Karpas-422 (cell line): ENCODE results near the gene RAG2. TPM values are rescaled to one million over a fixed set of nuclear protein-coding genes. Genes with fewer than 3 reads are reported as not detected.

ENCODE experiments used
- DNase-seq: peaks from one replicate; pipeline ENCODE4 v3.0.0-alpha.2; 2015
- H2AFZ ChIP-seq: fragments of 200-600 bp; sonication (generic); 2 replicates; pipeline ENCODE4 v1.6.1; 2014; ENCODE audit warnings: antibody characterized with exemption, low read length, mixed read lengths
- H3K27ac ChIP-seq: fragments of 200-600 bp; sonication (generic); 2 replicates; pipeline ENCODE4 v1.5.1; 2014; ENCODE audit warnings: mild to moderate bottlenecking, low read length, moderate library complexity
- H3K27me3 ChIP-seq: fragments of 200-600 bp; sonication (generic); 2 replicates; pipeline ENCODE4 v1.6.1; 2014; ENCODE audit warnings: low read length, mixed read lengths
- H3K36me3 ChIP-seq: fragments of 200-600 bp; sonication (generic); 2 replicates; pipeline ENCODE4 v1.6.1; 2014; ENCODE audit warnings: low read length, mixed read lengths; ENCODE audit not compliant: insufficient read depth
- H3K4me1 ChIP-seq: fragments of 200-600 bp; sonication (generic); 2 replicates; pipeline ENCODE4 v1.6.1; 2014; ENCODE audit warnings: mild to moderate bottlenecking, low read length, mixed read lengths
- H3K4me2 ChIP-seq: fragments of 200-600 bp; sonication (generic); 2 replicates; pipeline ENCODE4 v1.6.1; 2014; ENCODE audit warnings: low read length, low read depth, mild to moderate bottlenecking; ENCODE audit not compliant: poor library complexity, severe bottlenecking
- H3K4me3 ChIP-seq: fragments of 200-600 bp; sonication (generic); 2 replicates; pipeline ENCODE4 v1.5.1; 2014; ENCODE audit warnings: mild to moderate bottlenecking, antibody characterized with exemption, low read length, mixed read lengths
- H3K79me2 ChIP-seq: fragments of 200-600 bp; sonication (generic); 2 replicates; pipeline ENCODE4 v1.6.1; 2014; ENCODE audit warnings: mild to moderate bottlenecking, low read length, mixed read lengths
- H3K9ac ChIP-seq: fragments of 200-600 bp; sonication (generic); 2 replicates; pipeline ENCODE4 v1.6.0; 2014; ENCODE audit warnings: low read length
- H3K9me2 ChIP-seq: fragments of 200-600 bp; sonication (generic), shearing (Covaris generic); replicated peaks from 2 replicates; pipeline ENCODE4 v1.6.0; 2014; ENCODE audit warnings: mild to moderate bottlenecking, low read length, moderate library complexity; ENCODE audit not compliant: insufficient read depth
- H3K9me3 ChIP-seq: fragments of 300-700, 200-600 bp; sonication (generic); 2 replicates; pipeline ENCODE4 v1.6.1; 2014; ENCODE audit warnings: low read length, mixed read lengths
- H4K20me1 ChIP-seq: fragments of 200-600 bp; sonication (generic); 2 replicates; pipeline ENCODE4 v1.6.1; 2014; ENCODE audit warnings: mild to moderate bottlenecking, antibody characterized with exemption, low read length, low read depth; ENCODE audit not compliant: insufficient read depth
- total RNA-seq: library from RNA; depleted of rRNA; stranded (reverse); fragments of >200 nt; shearing (Covaris generic); gene quantifications from 2 replicates; pipeline ENCODE4 v1.2.3, GENCODE V29; 2014; ENCODE audit warnings: low replicate concordance; rRNA removed

The RAG2 gene
- total RNA-seq, 1 experiment from 2014 or later, result not detected

GRCh38 chr11:36550385-36551115 lies 47.5 kb downstream of the RAG2 start:
- Histone ChIP-seq H4K20me1 (no peaks in the 10 kb centered on the region), H3K27me3 (no peaks in the 10 kb centered on the region), H3K27ac (no peak overlapping the region), H3K9me2 (no peaks in the 10 kb centered on the region), H2AFZ (no peak overlapping the region), H3K9me3 (no peaks in the 10 kb centered on the region), H3K4me3 (no peak overlapping the region), H3K79me2 (no peaks in the 10 kb centered on the region), H3K36me3 (no peaks in the 10 kb centered on the region), H3K4me1 (no peaks in the 10 kb centered on the region), H3K4me2 (no peak overlapping the region), H3K9ac (no peak overlapping the region)
- DNase-seq, result no peak

Other genes starting within 250 kb of the RAG2 start
- gene TRAF6, start 88.0 kb downstream of the RAG2 start, total RNA-seq, result 8.7 and 13.2 TPM in 2 replicates
- gene RAG1, start 30.2 kb downstream of the RAG2 start, total RNA-seq, result 0.34 and 0.72 TPM in 2 replicates
- gene IFTAP, start 3.7 kb downstream of the RAG2 start, total RNA-seq, result not detected in 2 replicates